Activated naive CD4-positive, alpha-beta T cell treated with anti-CD3 and anti-CD28 coated beads, Interleukin-2, amount 50 U/mL, for 24 hours (primary cell): ENCODE data around the gene ANGEL2.
"Not testable (repeated sequence)": the region's sequence is repeated elsewhere in the genome, so short reads cannot be mapped to it uniquely, and the experiment has no call there.

Experiments
- H3K27ac Mint-ChIP-seq: one replicate; pipeline ENCODE4 v1.8.0; 2021; ENCODE audit warnings: mild to moderate bottlenecking, mixed read lengths
- H3K27me3 Mint-ChIP-seq: one replicate; pipeline ENCODE4 v1.8.0; 2021; ENCODE audit warnings: mixed read lengths
- H3K36me3 Mint-ChIP-seq: one replicate; pipeline ENCODE4 v1.8.0; 2021; ENCODE audit warnings: mixed read lengths
- H3K4me1 Mint-ChIP-seq: one replicate; pipeline ENCODE4 v1.8.0; 2021; ENCODE audit warnings: mixed read lengths
- H3K4me3 Mint-ChIP-seq: one replicate; pipeline ENCODE4 v1.8.0; 2021; ENCODE audit warnings: mild to moderate bottlenecking, mixed read lengths
- H3K9me3 Mint-ChIP-seq: one replicate; pipeline ENCODE4 v1.8.0; 2021; ENCODE audit warnings: mixed read lengths

ANGEL2 gene

DNA sequence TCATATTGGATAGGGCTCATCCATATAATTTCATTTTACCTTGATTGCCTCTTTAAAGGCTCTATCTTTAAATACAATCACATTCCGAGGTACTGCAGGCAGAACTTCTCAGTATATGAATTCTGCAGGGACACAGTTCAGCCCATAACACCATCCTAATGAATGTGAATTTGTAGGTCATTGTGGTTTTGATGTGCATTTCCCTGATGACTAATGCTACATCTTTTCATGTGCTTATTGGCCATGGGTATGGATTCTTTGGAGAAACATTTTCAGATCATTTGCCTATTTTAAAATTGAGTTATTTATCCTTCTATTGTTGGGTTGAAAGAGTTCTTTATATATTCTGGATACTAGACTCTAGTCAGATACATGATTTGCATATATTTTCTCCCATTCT is 25.8 kb upstream of the ANGEL2 start:
- Mint-ChIP-seq H3K27me3 (peaks cover 4% of the 10 kb centered on the region), H3K27ac (no peak overlapping the region), H3K4me3 (no peak overlapping the region), H3K9me3 (no peaks in the 10 kb centered on the region), H3K4me1 (peaks cover 6% of the 10 kb centered on the region), H3K36me3 (no peaks in the 10 kb centered on the region)

DNA sequence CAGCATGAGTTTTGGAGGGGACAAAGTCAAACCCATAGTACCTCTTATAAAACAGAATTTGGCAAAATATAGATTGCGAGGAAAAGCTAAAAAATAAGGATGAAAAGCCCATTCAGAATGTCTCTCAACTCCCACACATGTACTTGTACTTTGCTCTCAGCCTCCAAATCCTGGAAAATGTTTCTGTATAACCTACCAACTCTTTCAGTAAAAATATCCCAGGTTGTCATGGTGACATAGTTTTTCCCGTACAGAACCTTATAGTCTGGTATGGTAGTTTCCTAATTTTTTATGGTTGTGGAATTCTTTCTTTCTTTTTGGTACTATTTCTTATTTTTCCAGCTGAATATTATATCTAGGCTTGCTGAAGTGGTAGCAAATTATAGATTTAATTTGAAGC is 19.9 kb upstream of the ANGEL2 start:
- no peaks in the 10 kb centered on the region for H3K4me1 Mint-ChIP-seq
- no peaks in the 10 kb centered on the region for H3K36me3 Mint-ChIP-seq
- no peak overlapping the region for H3K27ac Mint-ChIP-seq
- H3K4me3 Mint-ChIP-seq = no peak overlapping the region
- peaks cover 27% of the 10 kb centered on the region for H3K27me3 Mint-ChIP-seq
- no peaks in the 10 kb centered on the region for H3K9me3 Mint-ChIP-seq

DNA sequence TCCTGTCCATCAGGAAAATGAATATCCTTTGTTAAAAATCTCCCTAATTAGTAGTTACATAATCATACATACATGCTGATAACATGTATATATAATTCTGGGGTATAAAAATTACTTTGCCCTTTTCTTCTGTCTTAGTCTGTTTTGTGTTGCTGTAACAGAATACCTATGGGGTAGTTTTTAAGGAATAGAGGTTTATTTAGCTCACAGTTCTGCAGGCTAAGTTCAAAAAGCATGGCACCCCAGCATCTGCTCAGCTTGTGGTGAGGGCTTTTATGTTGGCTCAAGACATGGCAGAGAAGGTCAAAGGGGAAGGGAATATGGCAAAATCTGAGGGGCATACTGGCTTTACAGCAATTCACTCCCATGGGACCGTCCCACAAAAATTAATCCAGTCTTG is 19.0 kb upstream of the ANGEL2 start:
- peaks cover 32% of the 10 kb centered on the region for H3K27me3 Mint-ChIP-seq

DNA sequence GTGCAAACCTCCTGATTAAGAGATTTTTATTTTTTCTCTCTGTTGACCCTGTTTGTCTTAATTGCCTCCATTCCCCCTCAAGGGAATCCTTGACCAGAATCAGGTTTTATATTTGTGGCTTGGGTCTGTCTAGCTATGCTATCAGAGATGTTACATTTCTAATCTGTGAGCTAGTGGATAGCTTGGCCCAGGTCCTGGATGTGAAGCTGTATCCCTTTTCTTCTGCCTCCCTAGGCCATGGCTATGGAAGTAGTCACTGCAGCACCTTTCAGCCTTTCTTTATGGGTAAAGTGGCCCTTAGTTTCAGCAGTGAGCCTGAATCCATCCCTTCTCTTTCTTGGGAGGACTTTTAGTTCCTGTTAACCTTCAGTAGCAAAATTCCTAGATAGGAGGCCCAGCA is 17.0 kb upstream of the ANGEL2 start:
- no peak overlapping the region for H3K27ac Mint-ChIP-seq
- H3K27me3 Mint-ChIP-seq = peaks cover 39% of the 10 kb centered on the region
- H3K4me1 Mint-ChIP-seq = no peaks in the 10 kb centered on the region

More for the DNA sequence above, 19.0 kb upstream of the ANGEL2 start:
- Mint-ChIP-seq H3K9me3 (no peaks in the 10 kb centered on the region), H3K4me1 (no peaks in the 10 kb centered on the region), H3K27ac (no peak overlapping the region), H3K4me3 (no peak overlapping the region), H3K36me3 (no peaks in the 10 kb centered on the region)

DNA sequence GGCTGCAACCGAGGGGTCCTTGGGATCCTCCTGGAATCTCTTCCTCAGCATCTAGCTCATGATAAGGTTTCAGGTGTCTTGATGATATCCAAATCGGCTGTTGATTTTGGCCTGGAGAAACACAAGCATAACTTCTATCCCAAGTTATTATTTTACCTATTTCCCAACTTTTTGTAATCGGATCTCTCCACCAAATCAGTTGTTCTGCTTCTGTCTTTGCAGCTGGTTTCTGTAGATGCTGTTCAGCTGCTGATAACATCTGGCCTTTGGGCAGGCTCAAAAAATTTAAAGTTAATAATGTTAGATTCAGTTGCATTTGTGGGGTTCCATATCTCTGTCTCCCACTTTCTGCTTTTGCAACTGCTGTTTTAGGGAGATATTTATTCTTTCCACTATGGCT is 11.4 kb upstream of the ANGEL2 start:
- H3K4me1 Mint-ChIP-seq = not testable (repeated sequence)

More for the DNA sequence above, 17.0 kb upstream of the ANGEL2 start:
- H3K9me3 Mint-ChIP-seq = no peaks in the 10 kb centered on the region
- no peak overlapping the region for H3K4me3 Mint-ChIP-seq
- no peaks in the 10 kb centered on the region for H3K36me3 Mint-ChIP-seq

DNA sequence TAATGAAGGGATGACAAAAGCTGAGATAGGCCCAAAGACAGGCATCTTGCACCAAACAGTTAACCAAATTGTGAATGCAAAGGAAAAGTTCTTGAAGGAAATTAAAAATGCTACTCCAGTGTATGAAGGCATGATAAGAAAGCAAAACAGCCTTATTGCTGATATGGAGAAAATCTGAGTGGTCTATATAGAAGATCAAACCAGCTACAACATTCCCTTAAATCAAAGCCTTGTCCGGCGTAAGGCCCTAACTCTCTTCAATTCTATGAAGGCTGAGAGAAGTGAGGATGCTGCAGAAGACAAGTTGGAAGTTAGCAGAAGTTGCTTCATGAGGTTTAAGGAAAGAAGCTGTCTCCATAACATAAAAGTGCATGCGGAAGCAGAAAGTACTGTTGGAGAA is 4.3 kb upstream of the ANGEL2 start:
- Mint-ChIP-seq H3K36me3 (no peaks in the 10 kb centered on the region), H3K4me3 (no peak overlapping the region), H3K9me3 (no peaks in the 10 kb centered on the region), H3K27ac (no peak overlapping the region), H3K4me1 (peaks cover 3% of the 10 kb centered on the region), H3K27me3 (peaks cover 4% of the 10 kb centered on the region)

More for the DNA sequence above, 11.4 kb upstream of the ANGEL2 start:
- not testable (repeated sequence) for H3K4me3 Mint-ChIP-seq, H3K27ac Mint-ChIP-seq, H3K36me3 Mint-ChIP-seq, H3K9me3 Mint-ChIP-seq
- H3K27me3 Mint-ChIP-seq = peaks cover 39% of the 10 kb centered on the region

DNA sequence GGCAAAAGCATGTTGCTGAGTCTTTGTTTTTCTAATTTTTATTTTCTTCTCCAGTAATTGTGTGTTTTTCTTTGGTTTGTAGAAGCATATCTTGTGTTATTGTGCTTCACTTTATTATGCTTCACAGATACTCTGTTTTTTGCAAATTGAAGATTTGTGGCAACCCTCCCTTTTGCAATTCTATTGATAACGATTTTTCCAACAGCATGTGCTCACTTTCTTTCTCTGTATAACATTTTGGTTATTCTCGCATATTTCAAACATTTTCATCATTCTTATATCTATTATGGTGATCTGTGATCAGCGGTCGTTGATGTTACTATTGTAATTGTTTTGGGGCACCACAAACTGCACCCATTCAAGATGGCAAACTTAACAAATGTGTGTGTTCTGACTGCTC is 3.8 kb upstream of the ANGEL2 start:
- H3K4me1 Mint-ChIP-seq = peaks cover 8% of the 10 kb centered on the region
- H3K27ac Mint-ChIP-seq = no peak overlapping the region
- no peaks in the 10 kb centered on the region for H3K9me3 Mint-ChIP-seq

DNA sequence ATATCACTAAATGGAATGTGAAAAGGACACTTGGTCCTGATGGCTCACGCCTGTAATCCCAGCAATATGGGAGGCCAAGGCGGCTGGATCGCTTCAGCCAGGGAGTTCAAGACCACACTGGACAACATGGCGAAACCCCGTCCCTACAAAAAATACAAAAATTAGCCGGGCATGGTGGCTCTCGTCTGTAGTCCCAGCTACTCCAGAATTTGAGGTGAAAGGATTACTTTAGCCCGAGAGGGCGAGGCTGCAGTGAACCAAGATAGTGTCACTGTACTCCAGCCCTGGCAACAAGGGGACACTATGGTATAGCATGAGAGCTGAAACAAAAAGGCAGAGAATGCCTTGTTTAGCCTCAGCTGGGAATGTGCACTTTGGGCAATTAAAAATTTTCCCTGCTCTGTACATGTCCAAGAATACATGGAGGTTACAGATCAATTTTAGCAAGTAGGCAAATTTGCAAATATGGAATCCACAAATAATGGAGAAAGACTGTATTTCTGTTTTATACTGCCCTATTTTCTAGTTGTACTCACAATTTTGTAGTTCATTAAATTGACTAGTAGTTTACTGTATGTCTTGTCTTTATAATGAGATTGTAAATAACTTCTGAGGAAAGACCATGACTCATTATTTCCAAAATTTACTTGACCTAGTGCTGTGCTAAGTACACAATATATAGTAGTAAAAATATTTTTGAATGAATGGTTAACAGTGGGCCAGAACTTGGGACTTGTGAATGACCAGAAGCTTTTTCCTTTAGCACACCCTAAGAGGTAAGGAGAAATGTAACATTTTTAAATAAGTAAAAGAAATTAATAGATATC is 2.0 kb upstream of the ANGEL2 start:
- Mint-ChIP-seq H3K36me3 (no peaks in the 10 kb centered on the region), H3K9me3 (no peaks in the 10 kb centered on the region), H3K27me3 (no peaks in the 10 kb centered on the region), H3K27ac (no peak overlapping the region), H3K4me3 (no peak overlapping the region), H3K4me1 (peaks cover 24% of the 10 kb centered on the region)

More for the DNA sequence above, 3.8 kb upstream of the ANGEL2 start:
- Mint-ChIP-seq H3K36me3 (no peaks in the 10 kb centered on the region), H3K4me3 (no peak overlapping the region), H3K27me3 (peaks cover 3% of the 10 kb centered on the region)

DNA sequence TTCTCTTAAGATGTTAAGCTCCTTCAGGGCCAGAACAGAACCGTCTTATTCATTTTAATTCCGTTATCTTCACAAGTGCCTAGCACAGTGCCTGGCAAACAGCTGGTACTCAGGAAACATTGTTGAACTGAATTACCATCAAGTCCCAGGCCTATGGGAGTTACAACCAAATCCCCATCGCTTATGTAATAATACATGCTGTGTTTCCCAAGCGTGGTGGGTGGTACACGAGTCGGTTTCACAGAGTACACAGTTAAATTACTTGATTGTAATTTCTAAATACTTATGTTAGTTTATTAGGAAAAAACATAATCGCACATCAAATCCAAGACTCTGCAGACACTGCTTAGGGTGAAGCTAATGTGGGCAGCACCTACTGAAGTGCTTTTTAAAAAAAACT is 1.0 kb downstream of the ANGEL2 start:
- Mint-ChIP-seq H3K27me3 (no peaks in the 10 kb centered on the region), H3K4me3 (peak overlapping the region; percentile 100), H3K36me3 (peaks cover 6% of the 10 kb centered on the region), H3K27ac (peak overlapping the region; percentile 100), H3K9me3 (no peaks in the 10 kb centered on the region), H3K4me1 (peaks cover 43% of the 10 kb centered on the region)

DNA sequence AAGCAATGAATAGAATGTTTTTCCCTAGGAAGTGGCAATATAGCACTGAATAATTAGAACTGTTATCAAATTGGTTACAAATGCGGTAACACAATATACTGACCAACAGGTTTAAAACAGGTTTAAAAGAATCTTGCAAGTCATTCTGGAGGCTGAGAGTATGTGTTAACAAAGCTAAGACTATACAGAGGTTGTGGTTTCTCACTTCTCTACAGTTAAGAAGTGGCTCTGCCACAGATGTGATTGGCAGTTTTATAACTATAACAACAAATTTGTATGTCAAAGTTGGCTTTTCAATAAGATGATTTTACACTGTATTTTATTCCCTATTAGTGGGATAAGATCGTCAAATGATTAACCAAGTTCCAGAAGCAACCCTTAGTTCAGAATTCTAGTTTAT is 7.1 kb downstream of the ANGEL2 start:
- Mint-ChIP-seq H3K27me3 (no peaks in the 10 kb centered on the region), H3K4me1 (peaks cover 37% of the 10 kb centered on the region), H3K36me3 (peaks cover 10% of the 10 kb centered on the region), H3K4me3 (no peak overlapping the region), H3K9me3 (no peaks in the 10 kb centered on the region), H3K27ac (no peak overlapping the region)

DNA sequence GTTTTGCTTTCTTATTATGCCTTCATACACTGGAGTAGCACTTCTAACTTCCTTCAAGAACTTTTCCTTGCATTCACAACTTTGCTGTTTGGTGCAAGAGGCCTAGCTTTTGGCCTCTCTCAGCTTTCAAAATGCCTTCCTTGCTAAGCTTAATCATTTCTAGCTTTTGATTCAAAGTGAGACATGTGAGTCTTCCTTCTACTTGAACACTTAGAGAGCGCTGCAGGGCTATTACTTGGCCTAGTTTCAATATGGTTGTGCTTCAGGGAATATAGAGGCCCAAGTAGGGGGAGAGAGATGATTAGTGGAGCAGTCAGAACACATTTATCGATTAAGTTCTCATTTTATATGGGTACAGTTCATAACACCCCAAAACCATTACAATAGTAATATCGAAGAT is 12.4 kb downstream of the ANGEL2 start:
- no peak overlapping the region for H3K4me3 Mint-ChIP-seq
- peak overlapping the region; percentile 52 for H3K27ac Mint-ChIP-seq
- no peaks in the 10 kb centered on the region for H3K9me3 Mint-ChIP-seq
- peaks cover 3% of the 10 kb centered on the region for H3K4me1 Mint-ChIP-seq
- no peaks in the 10 kb centered on the region for H3K27me3 Mint-ChIP-seq
- peaks cover 9% of the 10 kb centered on the region for H3K36me3 Mint-ChIP-seq

DNA sequence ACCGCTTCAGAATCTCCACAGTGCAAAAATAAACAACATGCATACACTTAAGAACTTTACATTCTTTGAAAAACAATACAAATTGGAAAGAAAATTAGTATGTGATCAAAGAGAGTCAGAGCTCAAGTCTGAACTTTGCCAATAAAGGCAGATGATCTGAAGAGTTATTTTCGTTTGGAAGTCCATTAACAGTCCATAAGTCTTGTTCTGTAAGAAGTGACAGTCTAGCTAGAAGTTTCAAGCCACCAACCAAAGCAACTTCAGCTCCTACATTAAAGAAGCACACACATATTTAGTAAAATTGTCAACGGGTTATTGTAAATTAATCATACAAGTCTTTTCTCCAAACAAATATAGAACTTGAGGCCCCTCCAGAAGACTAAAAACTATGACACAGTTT is 20.7 kb downstream of the ANGEL2 start:
- no peaks in the 10 kb centered on the region for H3K27me3 Mint-ChIP-seq

DNA sequence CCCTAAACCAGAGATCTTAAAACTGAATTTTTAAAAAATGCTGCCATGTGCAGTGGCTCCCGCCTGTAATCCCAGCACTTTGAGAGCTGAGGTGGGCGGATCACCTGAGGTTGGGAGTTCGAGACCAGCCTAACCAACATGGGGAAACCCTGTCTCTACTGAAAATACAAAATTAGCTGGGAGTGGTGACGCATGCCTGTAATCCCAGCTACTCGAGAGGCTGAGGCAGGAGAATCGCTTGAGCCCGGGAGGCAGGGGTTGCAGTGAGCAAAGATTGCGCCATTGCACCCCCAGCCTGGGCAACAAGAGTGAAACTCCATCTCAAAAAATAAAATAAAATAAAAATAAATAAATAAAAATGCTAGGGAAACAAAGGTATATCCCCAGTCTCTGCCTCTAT is 21.7 kb downstream of the ANGEL2 start:
- Mint-ChIP-seq H3K4me1 (peaks cover 20% of the 10 kb centered on the region), H3K36me3 (peaks cover 10% of the 10 kb centered on the region)
- not testable (repeated sequence) for H3K4me3 Mint-ChIP-seq, H3K27ac Mint-ChIP-seq, H3K27me3 Mint-ChIP-seq, H3K9me3 Mint-ChIP-seq

More for the DNA sequence above, 20.7 kb downstream of the ANGEL2 start:
- Mint-ChIP-seq H3K27ac (no peak overlapping the region), H3K9me3 (no peaks in the 10 kb centered on the region), H3K4me1 (peaks cover 17% of the 10 kb centered on the region), H3K4me3 (no peak overlapping the region), H3K36me3 (peaks cover 14% of the 10 kb centered on the region)

DNA sequence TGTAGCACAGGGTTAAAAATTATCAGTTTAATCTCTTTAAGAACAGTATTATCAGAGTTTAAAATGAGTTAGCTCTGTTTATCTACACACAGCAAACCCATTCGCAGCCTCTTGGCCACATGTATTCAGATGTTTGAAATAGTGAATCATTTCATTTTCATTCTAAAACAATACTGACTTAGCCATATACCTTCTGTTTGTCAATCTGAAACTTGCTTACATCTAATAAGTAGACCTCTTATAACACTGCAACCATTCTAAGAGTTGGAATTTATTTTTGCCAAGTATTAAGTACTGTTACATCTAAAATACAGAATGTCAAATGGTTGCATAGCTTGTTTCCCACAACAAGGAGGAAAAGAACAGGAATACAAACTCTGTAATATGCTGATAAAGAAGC is 25.4 kb downstream of the ANGEL2 start:
- Mint-ChIP-seq H3K9me3 (no peaks in the 10 kb centered on the region), H3K4me3 (no peak overlapping the region), H3K27ac (no peak overlapping the region), H3K36me3 (peaks cover 5% of the 10 kb centered on the region), H3K27me3 (no peaks in the 10 kb centered on the region), H3K4me1 (peaks cover 15% of the 10 kb centered on the region)

DNA sequence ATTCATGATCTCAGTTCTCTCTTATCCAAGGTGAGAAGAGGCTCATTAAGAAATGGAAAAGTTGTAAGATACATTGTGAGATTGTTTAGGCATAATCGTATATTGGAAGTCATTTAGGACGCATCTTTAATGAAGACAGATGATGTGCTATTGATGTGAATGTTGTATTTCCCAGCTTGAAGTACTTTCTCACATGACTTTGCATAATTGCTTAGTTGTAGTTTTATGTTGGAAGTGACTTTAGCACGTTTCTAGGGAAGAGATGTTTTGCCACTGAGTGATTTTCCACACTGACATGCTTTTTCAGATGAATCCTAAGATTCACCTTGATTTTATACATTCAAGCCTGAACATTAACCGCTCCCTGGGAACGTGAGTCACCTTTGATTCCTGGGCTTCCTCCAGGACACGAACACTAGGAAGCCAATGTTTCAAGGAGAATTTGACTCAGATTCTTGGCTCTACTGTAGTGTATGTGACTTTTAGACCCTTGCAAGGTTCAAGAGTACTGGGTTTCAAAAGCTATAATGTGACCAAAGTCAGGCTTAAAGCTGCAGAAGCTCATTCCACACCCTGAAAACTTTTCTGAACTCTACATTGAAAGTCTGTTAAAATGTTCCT is 27.9 kb downstream of the ANGEL2 start:
- Mint-ChIP-seq H3K9me3 (no peaks in the 10 kb centered on the region), H3K36me3 (peaks cover 1% of the 10 kb centered on the region), H3K4me1 (peaks cover 15% of the 10 kb centered on the region), H3K27me3 (no peaks in the 10 kb centered on the region), H3K27ac (no peak overlapping the region), H3K4me3 (no peak overlapping the region)

DNA sequence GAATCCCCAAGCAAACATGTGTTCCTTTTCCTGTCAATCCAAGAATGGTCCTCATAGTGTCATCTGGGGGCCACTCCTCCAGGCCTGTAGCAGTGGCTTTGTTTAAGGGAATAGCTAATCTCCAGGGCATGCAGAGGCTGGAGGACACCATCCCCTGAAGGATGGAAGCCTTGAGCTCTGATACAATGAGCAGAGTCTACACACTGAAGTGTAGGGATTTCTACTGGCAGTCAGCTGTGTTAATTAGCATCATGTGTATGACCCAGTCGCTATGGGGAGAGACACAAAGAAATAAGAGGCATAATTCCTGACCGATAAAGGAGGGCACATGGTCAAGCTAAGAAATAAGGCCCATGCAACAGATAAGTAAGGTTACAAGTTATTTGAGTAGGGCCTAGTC is 29.1 kb downstream of the ANGEL2 start:
- no peaks in the 10 kb centered on the region for H3K9me3 Mint-ChIP-seq
- H3K27me3 Mint-ChIP-seq = no peaks in the 10 kb centered on the region
- peaks cover 10% of the 10 kb centered on the region for H3K4me1 Mint-ChIP-seq
- no peaks in the 10 kb centered on the region for H3K36me3 Mint-ChIP-seq
- H3K4me3 Mint-ChIP-seq = no peak overlapping the region
- H3K27ac Mint-ChIP-seq = no peak overlapping the region
